Measurements from ENCODE around the gene KLHL20.

- TF ChIP-seq, protein P1, sequence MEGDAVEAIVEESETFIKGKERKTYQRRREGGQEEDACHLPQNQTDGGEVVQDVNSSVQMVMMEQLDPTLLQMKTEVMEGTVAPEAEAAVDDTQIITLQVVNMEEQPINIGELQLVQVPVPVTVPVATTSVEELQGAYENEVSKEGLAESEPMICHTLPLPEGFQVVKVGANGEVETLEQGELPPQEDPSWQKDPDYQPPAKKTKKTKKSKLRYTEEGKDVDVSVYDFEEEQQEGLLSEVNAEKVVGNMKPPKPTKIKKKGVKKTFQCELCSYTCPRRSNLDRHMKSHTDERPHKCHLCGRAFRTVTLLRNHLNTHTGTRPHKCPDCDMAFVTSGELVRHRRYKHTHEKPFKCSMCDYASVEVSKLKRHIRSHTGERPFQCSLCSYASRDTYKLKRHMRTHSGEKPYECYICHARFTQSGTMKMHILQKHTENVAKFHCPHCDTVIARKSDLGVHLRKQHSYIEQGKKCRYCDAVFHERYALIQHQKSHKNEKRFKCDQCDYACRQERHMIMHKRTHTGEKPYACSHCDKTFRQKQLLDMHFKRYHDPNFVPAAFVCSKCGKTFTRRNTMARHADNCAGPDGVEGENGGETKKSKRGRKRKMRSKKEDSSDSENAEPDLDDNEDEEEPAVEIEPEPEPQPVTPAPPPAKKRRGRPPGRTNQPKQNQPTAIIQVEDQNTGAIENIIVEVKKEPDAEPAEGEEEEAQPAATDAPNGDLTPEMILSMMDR (IDR thresholded peaks at IDR 0.05), result no peak
- no peak for TF ChIP-seq POLR2A (IDR thresholded peaks at IDR 0.05)
These were observed 53.4 kb downstream of the KLHL20 start for GRCh38 chr1:173768206-173768605.
